GM21576 (cell line): ENCODE measurements around the gene PASK.

Source experiments
- ATAC-seq: cut with Tn5 transposase; IDR thresholded peaks from one replicate; pipeline ENCODE4 v1.9.1; 2021; ENCODE audit warnings: mild to moderate bottlenecking, moderate library complexity; ENCODE audit not compliant: unreplicated experiment

The PASK gene

DNA sequence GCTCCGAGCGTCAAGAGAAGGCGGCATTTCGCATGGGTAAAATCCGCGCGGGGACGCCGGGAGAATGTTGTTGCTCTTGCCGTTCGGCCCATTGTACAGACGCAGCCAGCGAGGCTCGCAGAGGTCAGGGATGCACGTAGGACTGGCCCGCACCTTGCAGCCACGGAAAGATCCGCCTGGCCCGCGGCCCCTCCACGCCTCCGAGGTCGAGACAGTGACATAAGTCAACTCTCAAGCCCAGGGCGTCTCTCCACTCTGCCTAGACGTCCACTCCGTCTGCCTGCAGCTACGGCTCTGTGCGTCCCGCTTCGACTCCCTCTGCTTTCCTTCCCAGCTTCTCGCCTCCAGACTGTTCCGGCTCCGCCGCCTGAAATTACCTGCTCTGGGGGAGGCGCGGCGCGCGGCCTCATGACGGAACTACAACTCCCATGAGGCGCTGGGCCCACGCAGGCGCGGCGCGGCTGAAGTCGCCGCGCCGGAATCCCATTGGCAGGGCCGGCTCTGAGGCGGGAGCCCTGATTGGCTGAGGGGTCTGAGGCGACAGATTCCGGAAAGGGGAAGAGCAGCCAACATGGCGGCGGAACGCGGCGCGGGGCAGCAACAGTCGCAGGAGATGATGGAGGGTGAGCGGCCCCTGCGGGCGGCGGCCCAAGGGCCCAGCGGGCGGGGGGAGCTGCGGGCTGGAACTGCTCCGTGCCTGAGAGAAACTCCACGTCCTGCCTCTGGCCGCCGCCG, 820 bp upstream of the PASK start, which contains the start of gene PPP1R7:
PPP1R7 (plus strand) TSS at position 543 of the 735 bp plus-strand sequence; CDS start at position 572, 29 bp downstream.
- ATAC-seq = peak; percentile 70

DNA sequence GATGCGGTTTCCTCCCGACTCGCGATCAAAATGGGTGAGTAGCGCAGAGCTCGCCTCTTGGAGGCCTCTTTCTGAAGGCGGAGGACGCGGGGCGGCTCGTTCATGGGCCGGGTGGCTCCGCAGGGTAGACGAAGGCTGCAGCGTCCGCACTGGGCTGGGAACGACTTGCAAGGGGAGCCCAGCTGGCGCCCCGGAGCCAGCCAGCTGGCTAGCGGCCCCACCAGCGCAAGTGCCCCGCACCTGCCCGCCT, 328 bp upstream of the PASK start:
- ATAC-seq = no peak

DNA sequence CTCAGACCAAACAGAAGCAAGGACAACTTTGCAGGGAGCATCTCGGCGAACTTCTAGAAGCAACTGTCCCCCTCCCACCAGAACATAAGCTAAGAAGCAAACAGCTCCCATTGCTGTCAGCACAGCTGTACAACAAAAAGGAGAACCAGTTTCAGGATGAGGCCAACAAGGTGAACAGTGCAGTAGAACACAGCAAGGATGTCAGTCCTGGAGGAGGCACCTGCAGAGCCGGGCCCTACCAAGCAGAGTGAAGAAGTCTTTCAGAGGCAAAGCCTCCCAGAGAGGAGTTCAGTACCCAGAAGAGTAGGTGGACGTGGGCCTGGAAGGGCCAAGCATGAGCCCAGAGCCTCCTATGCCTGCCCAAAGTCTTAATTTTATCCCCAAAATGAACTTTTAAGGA, 1.0 kb downstream of the PASK start:
- no peak for ATAC-seq

DNA sequence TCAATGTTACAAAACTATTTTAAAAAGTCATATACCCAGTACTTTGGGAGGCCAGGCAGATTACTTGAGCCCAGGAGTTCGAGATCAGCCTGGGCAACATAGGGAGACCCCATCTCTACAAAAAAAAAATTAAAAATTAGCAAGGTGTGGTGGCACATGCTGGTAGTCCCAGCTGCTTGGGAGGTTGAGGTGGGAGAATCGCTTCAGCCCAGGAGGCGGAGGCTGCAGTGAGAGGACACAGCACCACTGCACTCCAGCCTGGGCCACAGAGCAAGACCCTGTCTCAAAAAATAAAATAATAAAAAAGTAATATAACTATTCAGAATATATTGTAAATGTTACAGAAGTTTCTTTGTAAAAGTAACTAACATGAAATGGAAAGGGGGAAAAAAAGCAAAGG, 1.9 kb downstream of the PASK start:
- ATAC-seq = no peak

DNA sequence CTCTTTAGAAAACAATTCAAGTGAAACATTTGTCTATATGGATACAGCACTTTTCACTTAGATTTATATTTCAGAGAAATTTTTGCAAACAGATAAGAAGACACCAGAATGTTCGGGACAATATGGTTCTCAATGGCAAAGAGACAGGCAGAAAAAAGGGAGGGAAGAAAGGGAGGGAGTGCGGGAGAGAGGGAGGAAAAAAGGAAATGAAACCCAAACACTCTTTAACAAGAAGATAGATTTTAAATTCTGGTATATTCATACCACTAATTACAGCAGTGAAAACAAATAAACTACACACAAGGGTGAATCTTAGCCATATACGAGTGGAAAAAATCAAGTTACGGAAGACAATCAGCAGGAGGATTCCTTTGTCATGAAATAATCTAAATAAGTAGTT, 3.0 kb downstream of the PASK start:
- no peak for ATAC-seq

DNA sequence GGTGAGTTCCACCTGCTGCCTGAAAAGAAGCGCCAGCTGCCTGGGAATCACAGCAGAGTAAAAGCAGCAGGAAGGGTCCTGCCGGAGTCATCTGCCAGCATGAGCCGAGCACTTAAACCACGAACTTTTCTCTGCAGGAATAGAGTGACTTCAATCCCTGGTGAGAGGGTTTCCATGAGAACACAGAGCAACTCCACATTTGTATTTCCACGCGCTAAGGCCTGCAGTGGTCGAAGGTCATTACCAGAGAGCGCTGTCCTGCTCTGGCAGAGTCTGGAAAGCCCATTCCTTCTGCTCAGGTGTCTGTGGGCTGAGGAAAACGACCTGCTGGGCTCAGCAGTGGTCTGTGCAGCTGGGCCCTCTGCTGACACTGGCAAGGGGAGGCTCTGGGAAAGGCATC, 6.7 kb downstream of the PASK start:
- ATAC-seq = no peak

DNA sequence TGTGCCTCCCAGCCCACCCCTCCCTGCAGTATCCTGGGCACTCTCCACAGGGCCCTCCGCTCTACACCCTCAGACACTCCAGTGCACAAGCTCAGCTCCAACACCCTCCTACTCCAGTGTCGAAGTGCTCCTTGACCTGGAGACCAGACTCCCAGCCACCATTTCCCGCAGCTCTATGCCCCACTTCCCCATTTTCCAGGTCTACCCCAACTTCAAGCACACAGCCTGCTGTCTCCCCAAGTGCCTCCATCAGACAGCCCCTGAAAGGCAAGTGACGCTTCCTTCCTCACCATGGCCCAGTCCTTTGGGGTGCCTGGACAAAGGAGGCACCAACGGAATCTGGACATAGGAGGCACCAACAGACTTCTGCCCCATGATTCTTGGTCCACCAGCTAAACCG, 7.2 kb downstream of the PASK start:
- ATAC-seq = no peak

DNA sequence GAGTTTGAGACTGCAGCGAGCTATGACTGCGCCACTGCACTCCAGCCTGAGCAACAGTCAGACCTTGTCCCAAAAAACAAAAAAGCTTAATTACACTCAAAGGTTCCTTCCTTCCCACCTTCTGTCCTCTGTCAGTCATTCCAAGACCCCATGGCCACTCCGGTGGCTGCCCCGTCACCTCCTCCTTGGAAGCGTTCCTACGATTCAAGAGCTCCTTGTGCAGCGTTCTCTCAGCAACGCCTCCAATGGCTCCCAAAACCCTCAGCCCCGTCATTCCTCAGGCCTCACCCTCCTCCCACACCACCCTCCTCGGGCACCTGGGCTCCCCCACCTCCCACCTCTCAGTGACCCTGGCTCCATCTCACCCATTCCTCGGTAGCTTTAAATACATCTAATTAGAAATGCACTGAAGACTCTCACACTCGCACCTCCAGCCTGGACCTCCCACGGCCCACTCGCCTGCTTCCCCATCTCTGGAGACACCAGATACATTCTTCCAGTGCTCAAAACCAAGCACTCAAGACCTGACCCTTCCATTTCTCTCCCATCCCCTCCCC, 8.0 kb downstream of the PASK start:
- no peak for ATAC-seq

DNA sequence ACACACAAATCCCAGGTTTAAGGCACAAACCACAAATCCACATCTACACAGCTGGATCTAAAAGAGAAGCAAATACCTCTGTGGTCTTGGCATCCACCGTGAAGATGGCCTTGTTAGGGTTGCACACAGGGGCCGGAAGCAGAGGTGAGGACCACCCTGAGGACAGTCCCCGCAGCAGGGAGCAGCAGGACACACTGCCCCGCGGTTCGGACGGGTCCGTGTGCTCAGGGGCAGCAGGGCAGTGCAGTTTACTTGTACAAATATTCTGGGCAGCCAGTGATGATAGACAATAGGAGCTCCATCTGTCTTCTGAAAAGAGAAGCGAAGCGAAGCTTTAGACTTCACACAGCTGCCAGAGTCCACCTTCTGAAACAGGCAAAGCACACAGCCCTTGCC, 8.8 kb downstream of the PASK start:
- ATAC-seq = no peak

DNA sequence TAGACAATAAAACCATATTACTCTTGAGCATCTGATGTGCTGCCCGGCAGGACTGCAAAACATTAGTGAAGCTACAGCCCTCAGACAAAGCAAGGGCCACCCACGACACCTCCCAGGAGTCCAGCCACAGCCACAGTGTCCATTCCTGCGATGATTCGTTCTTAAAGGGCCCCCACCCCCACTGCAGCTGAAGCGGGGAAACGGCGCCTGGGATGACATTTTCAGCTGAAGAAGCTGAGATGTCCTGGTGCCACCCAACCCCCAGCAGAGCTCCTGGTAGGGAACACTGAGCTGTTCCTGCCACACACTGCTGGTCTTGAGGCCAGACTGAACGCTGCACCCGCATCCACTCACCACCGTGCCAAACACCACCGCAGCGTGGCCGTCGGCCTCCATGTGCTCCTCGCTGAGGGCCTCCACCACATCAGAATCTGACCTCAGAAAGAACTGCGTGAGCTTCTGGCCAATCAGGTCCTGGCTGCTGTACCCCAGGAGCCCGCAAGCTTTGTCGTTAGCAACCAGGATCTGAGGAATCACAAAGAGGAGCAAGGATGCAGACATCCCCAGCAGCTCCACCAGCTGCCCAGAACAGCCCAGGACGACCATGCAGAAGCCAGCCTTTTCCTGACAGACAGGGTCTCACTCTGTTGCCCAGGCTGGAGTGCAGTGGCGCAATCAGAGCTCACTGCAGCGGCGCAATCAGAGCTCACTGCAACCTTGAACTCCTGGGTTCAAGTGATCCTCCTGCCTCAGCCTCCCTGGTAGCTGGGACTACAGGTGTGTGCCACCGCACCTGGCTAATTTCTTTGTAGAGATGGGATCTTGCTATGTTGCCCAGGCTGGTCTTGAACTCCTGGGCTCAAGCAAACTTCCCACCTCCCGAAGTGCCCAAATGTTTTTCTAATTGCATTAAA, 9.5 kb downstream of the PASK start:
- no peak for ATAC-seq

DNA sequence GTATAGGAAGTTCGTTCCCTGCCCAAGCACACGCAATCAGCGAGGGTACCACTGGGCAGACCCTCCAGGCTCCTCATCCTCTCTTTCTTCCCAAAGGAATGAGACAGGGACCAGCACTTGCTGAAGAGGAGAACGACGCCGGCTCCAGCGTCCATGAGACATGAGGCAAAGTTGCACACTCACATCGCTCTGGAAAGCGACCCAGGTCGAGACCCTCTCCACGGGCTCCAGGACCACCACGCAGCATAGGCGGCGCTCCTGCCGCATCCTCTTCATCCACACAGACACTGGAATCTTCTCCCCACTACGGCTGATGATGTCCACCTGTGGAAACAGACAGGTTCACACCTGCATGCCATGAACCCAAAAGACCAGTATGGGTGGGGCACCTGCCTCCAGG, 10.8 kb downstream of the PASK start:
- no peak for ATAC-seq

DNA sequence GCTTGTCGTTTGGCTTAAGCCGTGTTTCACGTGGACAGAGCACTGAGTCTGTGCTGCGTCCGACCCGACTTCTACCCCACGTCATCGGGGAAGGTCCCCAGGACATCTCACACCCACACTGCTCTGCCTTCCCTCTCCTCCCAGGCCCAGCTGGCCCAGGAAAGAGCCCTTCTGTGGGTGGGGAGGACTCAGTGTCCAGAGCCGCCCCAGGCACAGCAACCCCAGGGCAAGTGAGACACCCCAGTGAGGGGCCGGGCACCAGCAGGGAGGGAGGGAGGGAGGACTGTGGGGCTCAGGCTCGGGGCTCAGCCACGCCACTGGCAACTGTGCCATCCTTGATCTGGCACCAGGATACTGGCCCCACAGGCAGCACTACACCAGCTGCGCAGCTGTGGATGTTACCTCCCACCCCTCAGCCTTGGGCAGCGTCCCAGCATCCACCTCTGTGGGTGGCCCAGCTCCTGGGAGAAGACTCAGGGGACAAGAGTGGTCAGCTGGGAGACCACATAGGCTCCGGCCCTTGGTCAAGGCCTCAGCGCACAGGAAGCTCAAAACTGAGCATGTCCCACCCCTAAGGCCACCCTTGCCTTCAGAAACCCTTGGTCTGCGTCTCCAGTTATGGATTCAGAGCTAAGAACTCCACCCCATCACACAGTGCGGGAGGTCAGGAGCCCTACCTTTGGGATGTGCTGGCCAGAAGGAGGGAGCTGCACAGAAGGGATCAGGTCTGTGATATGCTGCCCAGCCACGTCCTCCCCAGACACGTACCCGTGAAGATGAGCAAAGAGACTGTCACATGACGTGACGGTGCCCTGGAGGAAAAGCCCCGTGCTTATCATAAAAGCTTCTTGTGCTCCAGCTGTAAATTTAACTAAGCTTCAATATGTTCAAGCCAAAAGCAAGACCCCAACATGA, 11.7 kb downstream of the PASK start:
- ATAC-seq = no peak

DNA sequence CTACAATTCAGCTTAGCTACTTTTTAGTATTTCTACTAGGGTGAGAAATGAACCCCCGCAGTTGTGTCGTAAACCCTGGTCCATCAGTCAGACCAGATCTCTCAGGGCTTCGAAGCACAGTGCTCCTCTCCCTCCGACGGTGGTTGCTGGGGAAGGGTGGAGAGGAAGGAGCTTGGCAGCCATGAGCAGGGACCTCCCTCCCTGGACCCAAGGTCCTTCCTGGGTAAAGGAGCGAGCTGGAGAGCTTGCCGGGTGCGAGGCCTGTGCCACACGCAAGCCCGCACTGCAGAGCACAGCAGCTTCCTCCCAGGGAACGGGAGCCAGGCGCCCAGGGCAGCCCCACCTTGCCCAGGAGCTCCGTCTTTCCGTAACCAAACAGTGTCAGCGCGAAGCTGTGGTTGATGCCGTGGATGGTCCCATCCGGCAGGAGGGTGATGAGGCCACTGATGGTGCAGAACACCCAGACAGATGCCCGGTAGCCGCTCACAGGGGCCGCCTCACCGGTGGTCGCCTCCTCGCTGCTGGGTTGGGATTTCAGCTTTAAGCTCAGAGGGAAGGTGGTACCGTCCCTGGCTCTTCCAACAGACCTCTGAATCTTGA, 12.5 kb downstream of the PASK start:
- ATAC-seq = no peak

DNA sequence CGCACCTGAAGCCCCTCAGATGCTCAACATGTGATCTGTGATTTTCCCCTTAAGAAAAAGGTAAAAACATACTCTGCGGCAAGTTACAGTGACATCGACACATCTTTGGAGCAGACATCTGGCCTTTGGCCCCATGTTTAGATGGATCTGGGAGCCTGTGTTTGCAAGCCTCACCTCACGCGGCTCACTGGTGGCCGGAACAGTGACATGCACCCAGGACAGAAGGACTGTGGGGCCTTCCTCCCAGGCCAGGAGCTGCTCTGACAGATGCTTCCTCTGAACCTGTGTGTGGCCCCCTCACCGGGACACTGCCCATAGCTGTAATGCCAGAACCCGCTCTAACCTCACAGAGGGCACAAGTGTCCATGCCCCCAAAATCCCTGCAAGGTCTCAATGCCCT, 13.1 kb downstream of the PASK start:
- no peak for ATAC-seq

DNA sequence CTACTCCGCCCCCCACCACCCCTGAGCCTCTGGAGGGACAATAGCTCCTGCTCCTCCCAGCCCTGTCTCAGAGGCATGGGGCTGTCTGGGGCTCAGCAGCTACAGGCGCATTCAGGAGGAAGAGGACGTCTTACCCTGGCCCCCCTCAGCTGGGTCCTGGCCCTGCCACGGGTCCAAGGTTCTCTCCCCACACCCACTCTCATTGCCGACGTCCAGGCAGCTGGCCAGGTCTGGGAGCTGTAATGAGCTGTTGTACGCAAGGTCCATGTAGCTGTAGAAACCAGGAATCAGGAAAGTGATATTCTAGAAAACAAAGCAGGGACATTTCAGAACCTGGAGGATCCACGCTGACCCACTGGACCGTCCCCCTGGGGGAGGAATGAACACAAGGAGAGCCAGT, 13.5 kb downstream of the PASK start:
- ATAC-seq = no peak

DNA sequence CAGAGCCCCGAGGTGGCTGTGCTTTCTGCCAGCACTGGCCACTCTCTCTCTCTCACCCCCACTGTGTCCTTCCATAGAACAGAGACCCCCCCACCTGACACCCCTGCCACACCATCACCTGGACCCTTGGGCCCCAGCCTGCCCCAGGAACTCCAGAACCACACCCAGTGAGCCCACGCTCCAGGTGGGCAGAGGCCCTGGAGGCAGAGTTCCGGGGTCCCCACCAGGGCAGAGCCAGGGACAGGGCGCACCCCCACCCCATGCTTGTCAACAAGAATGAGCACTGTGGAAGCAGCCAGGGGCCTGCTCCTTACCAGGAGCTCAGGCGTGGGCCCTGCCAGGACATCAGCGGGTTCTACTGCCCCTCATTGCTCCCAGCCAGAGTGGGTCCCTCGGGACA, 14.6 kb downstream of the PASK start:
- no peak for ATAC-seq

DNA sequence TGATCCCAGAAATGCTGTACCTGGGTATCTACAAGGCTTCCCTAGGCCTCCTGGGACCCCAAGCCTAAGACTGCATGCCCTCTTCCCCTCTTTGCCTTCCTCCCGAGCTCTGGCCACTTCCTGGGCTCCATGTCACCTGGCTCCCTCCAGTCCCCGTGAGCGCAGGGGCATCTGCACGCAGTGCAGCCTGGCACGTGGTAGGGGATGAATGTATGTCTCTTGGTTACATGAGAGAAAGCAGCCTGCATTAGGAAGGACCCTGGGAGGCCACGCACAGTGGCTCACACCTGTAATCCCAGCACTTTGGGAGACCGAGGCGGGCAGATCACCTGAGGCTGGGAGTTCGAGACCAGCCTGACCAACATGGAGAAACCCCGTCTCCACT, 15.8 kb downstream of the PASK start:
- no peak for ATAC-seq

DNA sequence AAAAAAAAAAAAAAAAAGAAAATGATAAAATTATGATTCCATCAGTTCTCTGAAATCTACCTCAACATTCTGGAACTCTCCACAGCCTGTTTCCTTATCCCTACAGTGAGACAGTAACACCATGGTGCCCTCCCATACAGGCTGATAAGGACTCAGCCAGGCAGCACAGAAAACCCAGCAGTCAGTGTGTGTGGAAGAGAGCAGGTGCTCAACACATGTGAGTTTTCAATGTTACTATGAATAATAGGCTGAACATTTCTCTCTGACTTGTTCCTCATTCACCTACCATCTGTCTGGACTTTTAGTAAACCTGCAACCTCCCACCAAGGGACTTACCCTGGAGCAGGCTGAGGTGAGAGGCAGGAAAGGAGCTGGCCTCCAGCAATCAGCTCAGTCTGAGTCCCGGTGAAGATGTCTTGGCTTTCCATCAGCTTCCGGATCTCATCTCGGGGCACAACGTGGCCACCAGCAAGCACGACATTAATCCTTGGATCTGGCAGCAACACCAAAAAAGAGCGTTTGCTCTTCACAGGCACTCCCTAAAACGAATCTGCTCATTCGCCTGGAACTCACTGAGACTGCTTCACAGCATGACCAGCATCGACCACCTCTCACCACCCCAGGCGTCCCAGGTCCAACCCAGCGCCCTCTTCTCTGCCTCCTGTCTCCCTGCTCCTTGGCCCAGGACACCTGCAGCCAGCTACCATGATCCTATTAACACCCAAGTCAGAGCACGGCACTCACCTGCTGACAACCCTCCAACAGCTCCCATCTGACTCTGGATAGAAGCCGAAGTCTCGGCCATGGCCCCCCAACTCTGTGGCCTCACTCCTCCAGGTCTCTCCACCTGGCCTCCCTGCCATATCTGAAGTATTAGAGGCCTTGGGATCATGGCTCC, 16.5 kb downstream of the PASK start:
- no peak for ATAC-seq

DNA sequence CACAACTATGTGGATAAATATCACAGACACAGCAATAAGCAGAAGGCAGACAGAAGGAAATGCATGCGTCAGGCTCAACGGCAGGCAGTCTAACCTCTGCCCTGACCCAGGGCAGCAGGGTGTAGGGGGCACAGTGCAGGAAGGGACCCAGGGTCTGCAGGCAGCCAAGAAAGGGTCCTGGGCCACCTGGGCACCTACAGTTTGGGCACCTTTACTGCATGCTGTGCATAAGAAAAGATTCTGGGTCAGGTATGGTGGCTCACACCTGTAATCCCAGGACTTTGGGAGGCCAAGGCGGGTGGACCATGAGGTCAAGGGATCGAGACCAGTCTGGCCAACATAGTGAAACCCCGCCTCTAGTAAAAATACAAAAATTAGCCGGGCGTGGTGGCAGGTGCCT, 17.7 kb downstream of the PASK start:
- no peak for ATAC-seq

DNA sequence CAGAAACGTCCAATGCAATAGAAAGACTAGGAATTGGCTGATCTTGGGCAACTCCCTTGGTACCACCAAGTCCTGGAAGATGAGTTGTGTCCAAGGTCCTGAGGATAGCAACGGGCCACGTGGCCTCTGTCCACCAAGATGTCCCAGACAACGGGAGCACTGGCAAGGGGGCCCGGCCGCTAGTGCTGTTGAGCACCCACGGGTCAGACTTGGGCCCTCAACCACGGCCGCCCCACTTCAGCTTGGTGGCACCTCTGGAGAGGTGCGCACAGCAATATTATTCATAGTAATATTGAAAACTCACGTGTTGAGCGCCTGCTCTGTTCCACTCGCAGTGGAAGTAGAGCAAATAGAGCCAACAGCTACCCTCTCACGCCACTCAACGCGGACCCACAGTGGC, 19.0 kb downstream of the PASK start:
- ATAC-seq = no peak
